D341Med (cell line): ENCODE data around the gene CDH4.
"Not testable (repeated sequence)": the region's sequence is repeated elsewhere in the genome, so short reads cannot be mapped to it uniquely, and the experiment has no call there.

Source experiments
- DNase-seq: peaks from one replicate; pipeline ENCODE4 v3.0.0; 2012; ENCODE audit warnings: low spot score

Gene CDH4

GRCh38 chr20:61932711-61933480, 680.8 kb downstream of the CDH4 start:
- DNase-seq, result no peak

GRCh38 chr20:61933481-61933950, 681.5 kb downstream of the CDH4 start:
- no peak for DNase-seq

GRCh38 chr20:61933951-61934715, 682.1 kb downstream of the CDH4 start:
- no peak for DNase-seq

DNA sequence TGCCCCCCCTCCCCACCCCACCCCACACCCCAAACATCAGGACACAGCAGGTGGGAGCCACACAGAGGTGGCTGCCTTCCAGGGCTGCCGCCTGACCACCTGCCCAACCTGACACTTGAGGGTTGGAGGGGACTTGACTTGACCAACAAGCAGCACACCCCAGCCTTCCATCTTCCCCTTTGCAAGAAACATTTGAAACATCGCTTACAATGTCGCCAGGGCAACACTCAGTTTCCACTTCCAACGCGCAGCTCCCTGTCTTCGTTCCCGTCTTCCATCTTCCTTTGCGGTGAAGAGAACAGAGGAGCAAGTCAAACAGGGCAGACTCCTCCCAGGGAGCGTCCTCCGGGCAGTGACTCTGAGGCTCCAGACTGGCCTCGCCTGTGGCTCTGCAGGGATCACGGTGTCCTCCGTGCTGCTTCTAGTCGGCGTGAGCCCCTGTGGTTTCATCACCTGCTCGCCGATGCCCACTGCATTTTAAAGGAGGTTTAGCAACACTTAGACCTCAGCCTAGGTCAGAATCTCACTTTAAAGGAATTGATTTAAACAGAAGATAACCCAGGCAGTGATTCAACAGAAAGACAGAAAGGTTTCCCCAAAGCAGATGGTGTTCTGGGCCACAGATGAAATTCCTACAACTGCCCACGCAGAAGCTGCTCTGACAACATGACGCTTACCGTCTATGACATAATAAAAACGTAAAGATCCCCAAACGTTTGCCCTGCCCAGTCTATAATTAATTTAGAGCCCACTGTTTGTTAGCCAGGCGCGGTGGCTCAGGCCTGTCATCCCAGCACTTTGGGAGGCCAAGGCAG, 682.9 kb downstream of the CDH4 start:
- DNase-seq, result no peak

DNA sequence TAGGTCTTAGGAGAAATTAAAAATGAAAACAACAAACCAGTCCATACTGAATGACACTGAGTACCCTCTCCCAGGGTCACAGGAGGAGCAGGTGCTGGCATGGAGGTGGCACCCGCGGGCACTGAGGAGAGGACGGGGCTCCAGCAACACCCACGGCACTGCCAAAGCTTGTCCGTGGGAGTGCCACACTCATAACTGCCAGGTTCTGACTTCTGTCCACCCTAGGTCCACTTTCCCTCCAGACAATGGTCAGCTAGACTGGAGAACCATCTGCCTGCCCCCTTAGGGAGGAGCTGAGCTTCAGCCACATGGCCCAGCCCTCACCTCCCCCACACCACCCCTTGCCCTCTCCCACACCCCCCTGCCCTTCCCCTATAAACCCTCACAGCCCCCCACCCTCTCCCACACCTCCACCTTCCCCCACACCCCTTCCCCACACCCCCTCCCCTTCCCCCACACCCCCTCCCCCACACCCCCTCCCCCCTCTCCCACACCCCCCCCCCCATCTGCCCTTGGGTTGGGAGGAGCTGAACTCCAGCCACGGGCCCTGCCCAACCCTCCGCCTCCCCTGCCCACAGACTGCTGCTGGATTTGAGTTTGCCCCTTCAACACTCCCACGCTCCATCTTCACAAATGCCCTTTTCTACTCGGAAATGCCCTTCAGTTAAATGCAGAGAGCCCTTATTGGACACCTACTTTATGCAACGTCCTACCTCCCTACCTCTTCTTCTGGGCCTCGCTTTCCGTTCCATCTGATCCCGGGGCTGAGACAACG, 684.1 kb downstream of the CDH4 start:
- DNase-seq, result no peak

- no peak for DNase-seq
Observed at GRCh38 chr20:61936701-61937131, 684.7 kb downstream of the CDH4 start.

- DNase-seq, result no peak
Observed at GRCh38 chr20:61937146-61937962, 685.3 kb downstream of the CDH4 start.

GRCh38 chr20:61937963-61938838, 686.1 kb downstream of the CDH4 start:
- DNase-seq, result no peak

DNA sequence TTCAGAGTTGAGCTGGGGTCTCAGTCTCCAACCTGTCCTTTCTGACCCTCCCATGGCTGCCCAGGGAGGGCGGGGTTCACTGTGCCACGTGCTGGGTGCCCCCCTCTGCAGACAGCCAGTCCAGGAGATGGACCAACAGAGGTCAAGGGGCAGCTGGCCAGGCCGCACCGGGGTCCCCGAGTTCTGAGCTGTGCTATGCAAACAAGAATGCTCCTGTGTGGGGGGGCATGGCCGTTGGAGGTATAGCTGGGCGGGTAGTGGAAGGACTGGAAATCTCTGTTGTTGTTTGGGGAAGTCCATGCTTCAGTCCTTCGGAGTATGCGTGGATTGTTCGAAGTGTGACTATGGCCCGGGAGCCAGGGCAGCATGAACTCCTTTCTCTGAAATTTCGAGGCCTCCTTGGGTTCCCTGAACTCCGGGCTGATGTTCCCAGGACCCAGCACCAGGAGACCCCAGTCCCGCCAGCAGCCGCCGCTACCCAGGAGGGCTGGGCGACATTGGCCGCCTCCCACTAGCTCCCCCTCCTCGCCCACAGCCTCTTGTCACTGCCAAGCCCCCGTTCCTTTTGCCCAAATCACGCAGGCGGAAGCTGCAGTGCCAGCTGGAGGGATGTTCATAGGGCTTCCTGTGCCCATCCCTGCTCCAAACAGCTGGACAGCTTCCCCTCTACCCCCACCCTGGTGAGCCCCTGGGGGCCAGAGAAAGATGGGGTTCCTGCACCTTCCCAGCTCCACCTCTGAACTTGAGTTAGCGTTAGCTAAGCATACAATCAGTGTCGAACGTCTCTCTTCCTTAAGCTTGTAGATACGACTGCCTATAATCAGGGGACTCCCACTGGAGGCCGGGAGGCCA, 687.0 kb downstream of the CDH4 start:
- DNase-seq, result no peak

DNA sequence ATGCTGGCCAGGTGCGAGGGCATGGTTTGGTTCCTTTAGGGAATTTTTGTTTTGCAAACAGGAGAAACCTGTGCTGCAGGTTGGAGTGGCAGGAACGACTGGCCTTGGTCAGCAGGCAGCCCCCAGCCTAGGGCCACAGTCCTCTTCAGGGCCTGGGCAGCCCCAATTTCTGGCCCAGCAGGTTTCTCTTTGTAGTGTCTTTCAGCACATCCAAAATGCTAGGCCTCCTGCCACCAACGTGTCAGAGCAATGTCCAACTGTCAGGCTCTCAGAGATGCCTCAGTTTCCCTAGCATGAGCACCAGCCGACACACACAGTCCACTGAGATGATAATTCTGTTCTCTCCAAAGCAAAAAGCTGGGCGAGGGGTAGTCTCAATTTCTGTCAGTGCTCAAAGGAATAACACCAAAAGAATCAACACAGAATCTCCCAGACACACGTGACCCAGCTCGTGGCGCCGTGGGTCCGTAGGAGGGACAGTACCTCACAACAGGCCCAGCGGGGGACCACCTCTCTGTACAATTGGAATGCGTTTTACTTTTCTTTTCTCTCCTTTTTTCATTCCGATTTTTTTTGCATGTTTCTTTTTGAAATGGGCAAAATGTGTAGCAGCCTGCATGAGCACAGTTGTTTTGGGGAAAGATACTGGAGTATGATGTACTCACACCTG, 687.8 kb downstream of the CDH4 start:
- DNase-seq, result no peak

DNA sequence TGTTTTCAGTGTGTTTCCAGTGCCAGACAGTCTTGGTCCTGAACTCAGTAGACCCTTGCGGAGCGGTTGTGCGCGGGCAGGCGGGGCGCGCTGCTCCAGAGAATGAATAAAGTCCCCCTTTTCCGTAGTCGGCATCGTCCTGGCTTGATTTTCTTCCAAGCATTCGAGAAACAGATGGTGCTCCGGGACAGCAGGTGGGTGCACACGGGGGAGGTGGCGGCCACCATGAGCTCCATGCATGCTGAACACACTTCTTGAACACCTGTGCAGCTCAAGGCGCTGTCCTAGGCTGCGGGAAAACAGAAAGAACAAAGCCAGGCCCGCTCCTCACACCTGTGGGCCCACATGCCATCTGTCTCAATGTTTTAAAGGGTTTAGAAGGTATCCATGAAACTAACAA, 688.4 kb downstream of the CDH4 start:
- no peak for DNase-seq

GRCh38 chr20:61940976-61941720, 689.1 kb downstream of the CDH4 start:
- no peak for DNase-seq

DNA sequence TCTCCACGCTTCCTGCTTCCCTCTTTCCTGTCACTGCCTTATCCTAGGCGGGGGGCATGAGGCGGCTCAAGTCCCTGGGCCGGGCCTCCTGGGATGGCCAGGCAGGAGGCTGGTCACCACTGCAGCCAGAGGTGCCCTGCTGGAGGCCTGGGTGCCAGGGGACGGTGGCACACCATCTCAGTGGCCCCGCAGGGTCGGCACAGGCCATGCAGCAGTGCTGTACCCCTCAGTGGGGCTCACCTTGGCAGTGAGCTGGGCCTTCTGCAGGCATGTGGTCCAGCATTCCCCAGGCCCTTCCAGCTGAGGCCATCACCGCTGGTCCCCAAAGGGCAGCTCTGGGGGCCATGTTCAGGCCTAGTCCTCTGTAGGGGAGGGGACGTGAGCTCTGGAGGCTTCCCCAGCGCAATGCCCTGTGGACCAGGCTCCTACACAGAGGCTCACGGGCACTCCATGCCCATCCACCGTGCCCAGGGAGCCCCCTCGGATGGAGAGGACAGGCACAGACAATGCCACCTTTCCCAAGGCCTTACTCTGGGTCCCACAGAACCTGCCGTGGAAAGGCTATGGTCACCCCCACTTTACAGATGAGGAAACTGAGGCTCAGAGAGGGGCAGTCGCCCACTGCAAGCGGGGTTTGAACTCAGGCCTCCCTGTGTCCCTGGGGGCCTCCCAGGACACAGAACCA, 689.8 kb downstream of the CDH4 start:
- DNase-seq, result no peak

GRCh38 chr20:61942526-61942925, 690.5 kb downstream of the CDH4 start:
- no peak for DNase-seq

GRCh38 chr20:61944967-61945366, 692.9 kb downstream of the CDH4 start:
- DNase-seq, result not testable (repeated sequence)

DNA sequence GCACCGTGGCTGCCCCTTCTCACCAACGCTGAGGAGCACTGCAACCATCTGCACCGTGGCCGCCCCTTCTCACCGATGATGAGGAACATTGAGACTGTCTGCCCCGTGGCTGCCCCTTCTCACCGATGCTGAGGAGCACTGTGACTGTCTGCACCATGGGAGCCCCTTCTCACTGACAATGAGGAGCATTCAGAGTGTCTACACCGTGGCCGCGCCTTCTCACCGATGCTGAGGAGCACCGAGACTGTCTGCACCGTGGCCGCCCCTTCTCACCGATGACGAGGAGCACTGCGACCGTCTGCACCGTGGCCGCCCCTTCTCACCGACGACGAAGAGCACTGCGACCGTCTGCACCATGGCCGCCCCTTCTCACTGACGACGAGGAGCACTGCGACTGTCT, 693.4 kb downstream of the CDH4 start:
- not testable (repeated sequence) for DNase-seq

DNA sequence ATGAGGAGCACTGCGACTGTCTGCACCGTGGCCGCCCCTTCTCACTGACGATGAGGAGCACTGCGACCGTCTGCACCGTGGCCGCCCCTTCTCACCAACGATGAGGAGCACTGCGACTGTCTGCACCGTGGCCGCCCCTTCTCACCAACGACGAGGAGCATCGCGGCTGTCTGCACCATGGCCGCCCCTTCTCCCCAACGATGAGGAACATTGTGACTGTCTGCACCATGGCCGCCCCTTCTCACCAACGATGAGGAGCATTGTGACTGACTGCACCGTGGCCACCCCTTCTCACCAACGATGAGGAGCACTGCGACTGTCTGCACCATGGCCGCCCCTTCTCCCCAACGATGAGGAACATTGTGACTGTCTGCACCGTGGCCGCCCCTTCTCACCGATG, 696.0 kb downstream of the CDH4 start:
- DNase-seq, result not testable (repeated sequence)
